ENCODE measurements around the gene GSC.
"Not testable (repeated sequence)": the region's sequence is repeated elsewhere in the genome, so short reads cannot be mapped to it uniquely, and the experiment has no call there.

The GSC gene

DNA sequence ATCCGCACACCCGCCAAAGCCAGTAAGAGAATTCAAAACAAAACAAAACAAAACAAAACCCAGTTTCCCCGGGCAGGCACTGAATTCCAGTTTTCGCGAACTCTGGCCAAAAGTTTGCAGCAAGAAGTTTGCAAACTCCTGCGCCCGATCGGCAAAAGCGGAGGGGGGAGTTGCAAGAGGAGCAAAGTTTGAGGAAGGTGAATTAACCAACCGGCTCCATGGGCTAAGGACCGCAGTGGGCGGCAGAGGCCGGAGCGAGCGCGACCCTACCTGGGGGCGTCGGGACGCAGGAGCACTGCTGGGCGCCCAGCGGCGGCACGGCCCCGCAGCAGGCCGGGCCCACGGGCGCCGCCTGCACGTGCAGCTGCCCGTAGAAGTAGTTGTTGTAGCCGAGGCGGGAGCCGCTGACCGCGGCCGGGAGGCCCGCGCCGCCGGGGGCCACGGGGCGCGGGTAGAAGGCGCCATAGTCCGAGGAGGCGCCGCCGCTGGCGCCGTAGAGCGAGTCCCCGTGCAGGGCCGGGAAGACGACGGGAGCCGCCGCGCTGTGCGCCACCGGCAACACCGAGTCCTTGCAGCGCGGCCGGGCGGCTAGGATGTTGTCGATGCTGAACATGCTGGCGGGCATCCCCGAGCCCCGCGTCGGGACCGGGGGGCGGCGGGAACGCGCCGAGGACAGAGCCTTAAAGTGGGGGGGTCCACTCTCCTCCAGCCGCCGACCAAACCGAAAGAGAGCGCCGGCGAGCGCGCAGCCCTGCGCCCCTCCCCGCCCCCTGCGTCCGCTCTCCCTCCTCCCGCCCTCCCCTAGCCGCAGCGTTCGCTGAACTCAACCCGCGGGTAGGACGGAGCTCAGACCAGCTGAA lies at the start of gene GSC:
GSC (minus strand) TSS at position 723 of the 860 bp plus-strand sequence; CDS start at position 625, 98 bp downstream.
- no peak for DNase-seq

- DNase-seq = no peak
These were observed 49.6 kb upstream of the GSC start for GRCh38 chr14:94819531-94819930.

DNA sequence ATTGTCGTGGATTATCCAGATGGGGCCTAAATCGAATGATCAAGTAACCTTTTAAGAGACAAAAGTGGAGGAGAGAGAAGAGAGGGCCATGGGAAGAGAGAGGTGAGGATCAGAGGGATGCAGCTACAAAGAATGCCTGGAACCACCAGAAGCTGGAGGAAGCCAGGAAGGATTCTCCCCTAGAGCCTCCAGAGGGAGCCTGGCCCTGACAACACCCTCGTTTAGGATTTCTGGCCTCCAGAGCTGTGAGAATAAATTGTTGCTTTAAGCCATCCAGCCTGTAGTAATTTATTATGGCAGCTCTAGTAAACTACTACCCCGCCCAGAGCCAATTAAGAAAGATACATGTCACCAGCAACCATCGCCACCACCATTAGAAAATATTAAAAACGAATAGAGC lies 46.2 kb upstream of the GSC start:
- no peak for DNase-seq

- no peak for DNase-seq
These were observed 35.9 kb upstream of the GSC start for GRCh38 chr14:94805680-94806288.

DNA sequence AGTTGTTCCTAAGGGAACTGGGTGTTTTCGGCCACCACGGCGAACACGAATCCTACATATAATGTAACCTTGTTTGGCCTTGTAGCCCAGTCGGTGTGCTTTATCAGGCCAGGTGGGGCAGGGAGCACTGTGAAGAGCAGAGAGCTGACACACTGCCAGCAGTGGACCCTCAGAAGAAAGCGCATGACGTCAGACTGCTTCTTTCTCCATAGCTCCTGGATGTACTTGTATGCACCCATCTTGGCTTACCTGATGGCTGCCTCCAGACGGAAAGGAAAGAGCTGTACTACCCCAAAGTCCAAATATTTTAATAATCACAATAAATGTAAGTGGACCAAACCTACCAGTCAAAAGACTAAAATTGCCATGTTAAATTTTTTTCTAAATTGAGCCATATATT lies 31.3 kb upstream of the GSC start:
- no peak for DNase-seq

GRCh38 chr14:94800764-94801163 lies 30.9 kb upstream of the GSC start:
- not testable (repeated sequence) for DNase-seq

- no peak for DNase-seq
These were observed 28.0 kb upstream of the GSC start for GRCh38 chr14:94797887-94798286.

DNA sequence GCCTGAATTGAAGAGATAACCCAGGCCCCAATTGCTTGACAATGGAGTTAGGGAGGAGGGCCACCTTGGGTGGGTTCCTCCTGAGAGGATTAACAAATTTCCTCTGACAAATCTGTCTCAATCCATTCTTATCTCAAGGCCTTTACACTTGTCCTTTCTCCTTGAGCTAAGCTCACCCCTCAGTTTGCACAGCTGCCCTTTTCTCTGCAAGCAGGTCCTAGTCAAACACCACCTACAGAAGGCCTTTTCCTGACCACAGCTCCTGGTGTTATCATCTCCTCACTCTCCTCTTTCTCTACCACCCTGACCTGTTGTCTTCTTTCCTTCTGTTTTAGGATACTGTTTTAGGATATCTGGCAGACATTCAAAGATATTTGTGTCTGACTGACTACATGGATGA lies 26.4 kb upstream of the GSC start:
- DNase-seq = no peak

DNA sequence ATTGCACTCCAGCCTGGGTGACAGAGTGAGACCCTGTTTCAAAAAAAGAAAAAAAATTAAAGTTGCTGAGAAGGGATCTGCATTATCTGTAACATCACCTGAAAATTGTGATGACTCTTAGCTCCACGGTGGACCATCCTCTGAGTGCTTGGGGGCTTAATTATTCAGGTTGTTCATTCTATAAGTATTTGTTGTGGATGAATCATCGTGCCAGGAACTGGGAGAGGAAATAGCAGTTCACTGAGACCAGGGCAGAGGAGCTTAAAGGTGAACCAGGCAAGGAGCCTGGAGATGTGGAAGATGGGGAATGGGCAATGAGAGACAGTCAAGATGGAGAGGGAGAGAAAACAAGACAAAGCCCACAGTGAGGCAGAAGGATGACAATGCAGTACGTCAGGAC lies 25.5 kb upstream of the GSC start:
- no peak for DNase-seq

GRCh38 chr14:94793901-94794300 lies 24.0 kb upstream of the GSC start:
- no peak for DNase-seq

DNA sequence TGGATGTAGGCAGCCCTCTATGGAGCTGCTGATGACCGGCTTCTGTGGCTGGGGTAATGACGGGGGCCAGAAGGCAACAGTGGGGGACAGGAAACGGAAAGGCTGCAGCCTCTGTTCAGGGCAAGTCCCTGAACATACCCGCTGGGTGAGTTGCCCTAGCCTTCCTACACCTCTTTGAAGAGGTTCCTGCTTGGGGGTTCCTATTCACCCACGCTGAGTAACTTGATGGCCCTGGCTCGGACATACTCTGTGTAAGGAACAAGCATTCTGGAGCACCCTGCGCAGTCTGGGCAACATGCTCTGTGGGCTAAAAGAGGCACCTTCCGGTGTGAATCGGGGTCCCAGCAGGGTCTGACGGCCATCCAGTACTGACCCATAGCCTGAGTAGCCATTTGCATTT lies 17.7 kb upstream of the GSC start:
- DNase-seq = no peak

DNA sequence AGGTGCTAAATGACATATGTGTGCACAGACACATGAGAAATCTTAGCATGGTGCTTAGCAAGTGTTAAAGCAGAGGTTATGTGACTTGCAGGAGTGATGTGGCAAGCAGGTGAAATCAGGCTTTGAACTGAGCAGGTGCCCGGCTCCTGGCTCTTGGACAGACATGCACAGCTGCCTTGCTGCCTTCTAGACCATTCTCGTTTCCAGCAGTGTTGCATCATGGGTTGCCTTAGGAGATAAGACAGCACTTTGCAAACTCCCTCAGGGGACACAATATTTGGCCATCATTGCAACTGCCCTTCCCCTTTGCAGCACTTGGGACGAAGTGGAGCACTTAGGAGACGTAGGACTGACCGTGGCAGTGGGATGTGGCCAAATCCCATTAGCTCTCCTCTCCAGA lies 17.2 kb upstream of the GSC start:
- no peak for DNase-seq

DNA sequence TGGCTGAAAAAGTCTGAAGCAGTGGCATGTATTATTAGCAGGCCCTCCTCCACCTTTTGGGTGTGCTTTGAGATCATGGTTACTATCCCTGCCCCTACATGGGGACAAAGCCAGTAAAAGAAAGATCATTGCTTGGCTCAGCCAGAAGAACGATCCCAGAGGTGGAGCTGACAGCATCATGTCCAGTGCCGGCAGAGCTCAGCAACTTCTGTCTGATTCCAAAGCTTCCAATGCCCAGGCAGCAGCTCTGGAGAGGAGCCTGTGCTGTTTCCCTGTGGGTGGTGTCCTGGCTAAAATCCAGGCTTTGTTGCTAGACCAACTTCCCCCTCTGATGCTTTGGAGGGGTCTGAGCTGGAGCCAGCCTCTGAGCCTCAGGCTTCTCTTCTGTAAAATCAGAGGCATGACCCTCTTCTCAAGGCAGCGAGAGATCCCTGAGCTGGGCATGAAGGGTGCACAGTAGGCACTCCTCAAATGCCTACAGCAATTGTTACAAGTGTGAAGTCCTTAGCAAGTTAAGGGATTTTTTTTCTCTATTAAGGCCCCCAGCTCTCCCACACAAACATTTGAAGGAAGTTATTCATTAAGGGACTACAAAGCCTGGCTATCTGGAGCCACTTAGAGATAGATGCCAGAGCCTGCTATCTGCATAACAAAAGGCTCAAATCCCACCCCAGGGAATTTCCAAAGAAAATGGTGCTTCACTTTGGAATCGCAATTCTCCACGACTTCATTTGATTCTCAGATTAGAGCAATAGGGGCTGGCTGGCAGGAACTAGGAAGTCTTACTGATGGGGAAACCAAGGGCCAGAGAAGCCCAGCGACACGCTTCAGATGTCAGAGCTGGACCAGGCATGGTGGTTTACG lies 10.9 kb upstream of the GSC start:
- DNase-seq = no peak

GRCh38 chr14:94779713-94780112 lies 9.8 kb upstream of the GSC start:
- DNase-seq = no peak

GRCh38 chr14:94775871-94776210 lies 5.9 kb upstream of the GSC start:
- no peak for DNase-seq

DNA sequence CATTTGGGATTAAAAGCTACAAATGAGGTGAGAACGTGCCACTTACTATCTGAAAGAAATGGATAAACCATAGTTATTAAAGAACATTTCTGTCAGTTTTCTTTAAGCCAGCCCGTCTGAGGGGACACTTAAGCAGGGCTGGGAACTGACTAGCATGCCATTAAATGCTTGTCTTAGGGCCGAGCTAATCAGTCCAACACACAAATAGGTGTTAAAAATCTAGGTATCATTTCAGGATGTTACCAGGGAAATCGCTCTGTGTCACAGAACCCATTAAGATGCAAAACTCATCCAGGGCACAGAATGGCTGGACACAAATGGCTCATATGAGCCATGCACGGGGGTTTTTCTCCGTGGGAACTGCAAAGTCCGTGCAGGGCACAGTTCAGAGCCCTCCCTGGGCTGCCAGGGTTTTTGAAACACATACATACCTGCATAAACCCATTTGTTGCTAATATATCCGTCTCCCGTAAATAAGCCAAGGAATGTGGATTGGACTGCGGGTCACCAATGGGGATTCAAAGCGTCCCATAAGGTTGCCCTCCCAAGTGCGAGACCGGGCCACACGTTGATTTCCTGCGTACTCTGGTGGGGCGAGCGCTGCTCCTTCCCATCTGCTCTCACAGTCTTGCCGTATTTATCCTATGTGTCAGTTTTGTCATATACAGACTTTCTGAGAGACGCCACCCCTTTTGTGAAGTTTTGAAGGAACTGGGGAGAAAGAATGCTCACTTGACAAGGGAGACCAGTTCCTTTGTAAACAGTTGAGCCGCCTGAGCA lies 5.4 kb upstream of the GSC start:
- DNase-seq = no peak

GRCh38 chr14:94774344-94775090 lies 4.6 kb upstream of the GSC start:
- DNase-seq = no peak

DNA sequence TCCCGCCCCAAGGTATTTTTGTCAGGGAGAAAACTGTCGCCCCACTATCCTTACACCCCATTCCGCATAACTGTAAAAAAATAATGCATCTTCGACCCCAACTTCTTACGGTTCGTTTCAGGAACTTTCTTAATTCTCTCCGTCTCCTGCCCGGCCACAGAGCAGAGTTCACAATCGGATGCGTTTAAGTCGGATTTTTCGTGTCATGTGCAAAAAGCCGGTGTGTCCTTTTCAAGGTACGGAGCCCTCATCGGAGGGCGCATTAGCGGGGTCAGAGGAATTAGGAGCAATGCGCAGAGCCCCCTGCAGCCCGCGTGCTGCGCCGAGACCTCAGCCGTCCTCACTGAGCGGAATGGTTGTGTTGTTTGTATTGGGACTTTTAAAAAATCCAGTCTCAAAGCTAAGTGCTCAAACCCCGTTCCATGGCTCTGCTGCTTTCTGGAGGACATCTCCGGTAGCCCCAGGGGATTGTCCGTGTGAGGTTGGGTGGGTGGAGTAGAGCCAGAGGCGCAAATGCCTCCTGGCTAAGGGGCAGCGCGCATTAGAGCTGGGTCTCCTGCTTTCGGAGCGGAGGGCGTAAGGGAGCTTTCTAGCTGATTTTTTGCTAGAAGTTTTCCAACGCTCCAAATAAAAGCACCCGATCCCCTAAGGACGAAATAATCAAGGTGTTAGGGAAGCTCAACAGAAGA lies 3.9 kb upstream of the GSC start:
- no peak for DNase-seq

DNA sequence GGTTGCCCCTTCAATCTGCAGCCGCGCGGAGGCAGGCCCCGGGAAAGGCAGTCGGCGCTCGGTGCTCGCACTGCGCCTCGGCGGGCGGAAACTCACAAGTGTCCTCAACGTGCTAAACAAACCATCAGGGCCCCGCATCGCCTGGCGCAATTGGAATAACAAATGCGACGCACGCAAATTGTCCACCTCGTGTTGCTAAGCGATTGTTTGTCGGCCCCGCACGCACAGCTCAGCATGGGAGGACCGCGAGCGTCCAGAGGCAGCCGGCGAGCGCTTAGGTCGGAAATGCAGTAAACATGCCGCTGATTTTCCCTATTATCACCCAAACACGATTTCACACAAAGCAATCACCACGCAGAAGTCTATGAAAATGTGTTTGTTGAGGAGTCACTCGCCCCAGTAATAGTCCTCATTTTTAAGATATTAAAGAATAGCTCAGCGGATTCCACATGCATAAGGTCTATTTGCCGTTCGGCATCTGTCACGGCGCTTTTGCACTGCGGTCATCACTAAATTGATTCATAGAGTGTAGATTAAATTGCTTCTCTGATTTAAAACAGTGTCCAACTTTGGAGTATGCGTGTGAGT lies 3.2 kb upstream of the GSC start:
- DNase-seq = no peak

DNA sequence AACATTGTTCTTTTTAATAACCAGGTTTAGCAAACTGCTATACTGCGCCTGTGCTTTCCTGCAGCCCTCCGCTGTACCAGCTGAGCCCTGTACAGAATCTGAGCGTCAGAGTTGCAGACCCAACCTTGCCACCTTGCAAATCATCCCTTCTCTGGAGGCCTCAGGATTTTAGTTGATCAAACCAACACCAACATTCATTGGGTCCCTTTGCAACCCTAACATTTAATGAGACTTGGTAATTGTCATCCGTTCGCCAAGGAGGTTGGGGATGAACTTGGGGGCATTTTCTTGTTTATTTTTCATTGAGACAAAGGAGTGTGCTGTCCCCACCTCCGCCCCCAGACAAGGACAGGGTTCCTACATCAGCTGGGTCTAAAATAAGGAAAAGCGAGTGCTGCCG lies 2.6 kb upstream of the GSC start:
- DNase-seq = no peak

- no peak for DNase-seq
These were observed 2.1 kb upstream of the GSC start for GRCh38 chr14:94771906-94772490.
